GM12865 (cell line): ENCODE data around the gene EIF4G1.

Experiments used
- DNase-seq: peaks from one replicate; pipeline ENCODE4 v3.0.0; 2010; ENCODE audit warnings: low read depth
- H3K4me3 ChIP-seq: 2 replicates; pipeline ENCODE4 v1.5.1; 2011; ENCODE audit warnings: mild to moderate bottlenecking, low read depth, low read length, control low read depth
- TF ChIP-seq, protein P1 (sequence below): IDR thresholded peaks from 2 replicates; pipeline ENCODE4 v1.5.1; 2011; ENCODE audit warnings: low read length, control low read depth, low read depth, inconsistent platforms; ENCODE audit not compliant: insufficient read depth; ENCODE audit errors: missing control alignments

EIF4G1 gene

GRCh38 chr3:184355261-184356040 is 41.0 kb downstream of the EIF4G1 start:
- H3K4me3 ChIP-seq, result no peak overlapping the region
- TF ChIP-seq, protein P1, sequence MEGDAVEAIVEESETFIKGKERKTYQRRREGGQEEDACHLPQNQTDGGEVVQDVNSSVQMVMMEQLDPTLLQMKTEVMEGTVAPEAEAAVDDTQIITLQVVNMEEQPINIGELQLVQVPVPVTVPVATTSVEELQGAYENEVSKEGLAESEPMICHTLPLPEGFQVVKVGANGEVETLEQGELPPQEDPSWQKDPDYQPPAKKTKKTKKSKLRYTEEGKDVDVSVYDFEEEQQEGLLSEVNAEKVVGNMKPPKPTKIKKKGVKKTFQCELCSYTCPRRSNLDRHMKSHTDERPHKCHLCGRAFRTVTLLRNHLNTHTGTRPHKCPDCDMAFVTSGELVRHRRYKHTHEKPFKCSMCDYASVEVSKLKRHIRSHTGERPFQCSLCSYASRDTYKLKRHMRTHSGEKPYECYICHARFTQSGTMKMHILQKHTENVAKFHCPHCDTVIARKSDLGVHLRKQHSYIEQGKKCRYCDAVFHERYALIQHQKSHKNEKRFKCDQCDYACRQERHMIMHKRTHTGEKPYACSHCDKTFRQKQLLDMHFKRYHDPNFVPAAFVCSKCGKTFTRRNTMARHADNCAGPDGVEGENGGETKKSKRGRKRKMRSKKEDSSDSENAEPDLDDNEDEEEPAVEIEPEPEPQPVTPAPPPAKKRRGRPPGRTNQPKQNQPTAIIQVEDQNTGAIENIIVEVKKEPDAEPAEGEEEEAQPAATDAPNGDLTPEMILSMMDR, result no peak
- DNase-seq, result no peak

DNA sequence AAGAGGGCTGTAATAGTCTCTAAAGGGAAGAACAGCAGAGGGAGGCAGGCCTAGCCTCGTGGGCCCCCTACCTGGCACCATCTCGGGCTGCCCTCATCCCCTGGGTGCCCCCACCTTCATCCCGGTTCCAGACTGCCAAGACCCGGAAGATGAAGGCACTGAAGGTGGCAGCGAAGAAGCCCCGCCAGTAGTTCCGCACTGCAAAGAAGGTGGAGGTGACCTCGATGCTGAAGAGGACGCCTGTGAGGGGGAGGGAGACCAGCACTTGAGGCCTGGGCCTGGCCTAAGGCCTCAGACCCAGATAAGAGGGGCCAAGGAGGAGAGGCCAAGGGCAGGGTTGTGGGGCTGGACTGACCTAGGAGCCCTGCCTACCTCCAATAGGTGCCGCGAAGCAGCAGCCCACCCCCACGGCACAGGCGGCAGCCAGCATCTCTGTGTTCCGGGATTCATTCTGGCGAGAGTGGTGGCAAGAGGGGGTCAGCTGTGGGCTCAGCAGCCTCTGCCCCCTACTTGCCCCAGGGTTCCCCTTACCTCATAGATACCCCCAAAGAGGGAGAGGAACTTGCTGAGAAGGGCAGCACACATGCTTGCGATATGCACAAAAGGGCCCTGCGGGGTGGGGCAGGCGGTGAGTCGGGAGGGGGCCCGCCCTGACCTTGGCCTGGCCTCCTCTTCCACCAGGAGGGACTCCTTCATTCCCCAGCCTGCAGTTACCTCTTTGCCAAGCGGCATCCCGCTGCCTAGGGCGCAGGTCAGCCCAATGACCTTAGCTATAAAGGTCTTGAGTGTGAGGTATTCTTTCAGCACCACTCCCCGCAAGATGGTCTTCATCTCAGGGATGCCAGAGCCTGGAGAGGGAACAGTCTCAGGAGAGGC is 43.1 kb downstream of the EIF4G1 start:
- H3K4me3 ChIP-seq, result no peak overlapping the region
- DNase-seq, result no peak
- TF ChIP-seq, protein P1, result no peak

GRCh38 chr3:184358124-184358767 is 43.8 kb downstream of the EIF4G1 start:
- DNase-seq, result no peak
- no peak overlapping the region for H3K4me3 ChIP-seq
- TF ChIP-seq, protein P1, result no peak

- TF ChIP-seq, protein P1, result no peak
- no peak overlapping the region for H3K4me3 ChIP-seq
- DNase-seq, result no peak
These were observed 44.5 kb downstream of the EIF4G1 start for GRCh38 chr3:184358921-184359350.

- DNase-seq, result no peak
These were observed 45.2 kb downstream of the EIF4G1 start for GRCh38 chr3:184359610-184360009.

More at GRCh38 chr3:184359610-184360009, 45.2 kb downstream of the EIF4G1 start:
- H3K4me3 ChIP-seq, result no peak overlapping the region
- TF ChIP-seq, protein P1, result no peak
